Measurements from ENCODE around the gene PCDHB7. TPM values are rescaled to one million over a fixed set of nuclear protein-coding genes. Genes with fewer than 3 reads are reported as not detected.
"Not testable (repeated sequence)": the region's sequence is repeated elsewhere in the genome, so short reads cannot be mapped to it uniquely, and the experiment has no call there.

Gene PCDHB7
- total RNA-seq, 1 donor, result 2.2 TPM

GRCh38 chr5:141175933-141176332, 3.5 kb downstream of the PCDHB7 start:
- Histone ChIP-seq H3K4me3 (ENCODE audit: insufficient read depth, low read length) (no peak overlapping the region), H3K4me2 (ENCODE audit: insufficient read depth, low read length) (no peak overlapping the region), H3K27me3 (ENCODE audit: insufficient read depth, low read length) (no peaks in the 10 kb centered on the region), H3K36me3 (ENCODE audit: insufficient read depth, low read length) (no peaks in the 10 kb centered on the region), H2AFZ (ENCODE audit: low read length) (no peak overlapping the region), H3K9me3 (ENCODE audit: low read depth, low read length) (no peaks in the 10 kb centered on the region), H3K79me2 (ENCODE audit: insufficient read depth, low read length) (no peaks in the 10 kb centered on the region), H4K20me1 (ENCODE audit: insufficient read depth, low read length) (no peaks in the 10 kb centered on the region), H3K27ac (ENCODE audit: low read depth, low read length) (no peak overlapping the region), H3K4me1 (ENCODE audit: insufficient read depth, low read length) (no peaks in the 10 kb centered on the region)
- TF ChIP-seq, protein P1, sequence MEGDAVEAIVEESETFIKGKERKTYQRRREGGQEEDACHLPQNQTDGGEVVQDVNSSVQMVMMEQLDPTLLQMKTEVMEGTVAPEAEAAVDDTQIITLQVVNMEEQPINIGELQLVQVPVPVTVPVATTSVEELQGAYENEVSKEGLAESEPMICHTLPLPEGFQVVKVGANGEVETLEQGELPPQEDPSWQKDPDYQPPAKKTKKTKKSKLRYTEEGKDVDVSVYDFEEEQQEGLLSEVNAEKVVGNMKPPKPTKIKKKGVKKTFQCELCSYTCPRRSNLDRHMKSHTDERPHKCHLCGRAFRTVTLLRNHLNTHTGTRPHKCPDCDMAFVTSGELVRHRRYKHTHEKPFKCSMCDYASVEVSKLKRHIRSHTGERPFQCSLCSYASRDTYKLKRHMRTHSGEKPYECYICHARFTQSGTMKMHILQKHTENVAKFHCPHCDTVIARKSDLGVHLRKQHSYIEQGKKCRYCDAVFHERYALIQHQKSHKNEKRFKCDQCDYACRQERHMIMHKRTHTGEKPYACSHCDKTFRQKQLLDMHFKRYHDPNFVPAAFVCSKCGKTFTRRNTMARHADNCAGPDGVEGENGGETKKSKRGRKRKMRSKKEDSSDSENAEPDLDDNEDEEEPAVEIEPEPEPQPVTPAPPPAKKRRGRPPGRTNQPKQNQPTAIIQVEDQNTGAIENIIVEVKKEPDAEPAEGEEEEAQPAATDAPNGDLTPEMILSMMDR (IDR thresholded peaks at IDR 0.05; ENCODE audit: extremely low read depth, low read depth, low read length), result no peak
- no peak for DNase-seq (ENCODE audit: insufficient read length, low spot score, missing footprints)

DNA sequence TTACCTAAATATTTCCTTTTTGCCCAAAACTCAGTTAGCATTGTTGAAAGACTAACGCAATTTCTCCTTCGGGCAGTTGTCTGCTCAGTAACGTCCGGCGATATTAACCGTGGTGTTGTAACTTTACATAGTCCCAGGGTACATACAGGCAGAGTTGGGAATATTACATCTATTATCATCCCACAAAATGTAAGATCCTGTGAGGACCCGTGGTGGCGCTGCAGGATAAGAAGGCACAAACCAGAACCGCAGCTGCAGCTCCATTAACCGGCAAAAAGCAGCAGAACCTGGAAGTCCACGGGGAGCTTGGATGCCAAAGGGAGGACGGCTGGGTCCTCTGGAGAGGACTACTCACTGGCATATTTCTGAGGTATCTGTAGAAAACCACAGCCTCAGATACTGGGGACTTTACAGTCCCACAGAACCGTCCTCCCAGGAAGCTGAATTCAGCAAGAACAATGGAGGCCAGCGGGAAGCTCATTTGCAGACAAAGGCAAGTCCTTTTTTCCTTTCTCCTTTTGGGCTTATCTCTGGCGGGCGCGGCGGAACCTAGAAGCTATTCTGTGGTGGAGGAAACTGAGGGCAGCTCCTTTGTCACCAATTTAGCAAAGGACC, 5.2 kb downstream of the PCDHB7 start, which contains the start of gene PCDHB8:
PCDHB8 (plus strand) TSS at position 214 of the 615 bp plus-strand sequence; CDS start at position 459, 245 bp downstream.
- H3K4me2 ChIP-seq (ENCODE audit: insufficient read depth, low read length); H4K20me1 ChIP-seq (ENCODE audit: insufficient read depth, low read length); H3K9me3 ChIP-seq (ENCODE audit: low read depth, low read length); H3K4me3 ChIP-seq (ENCODE audit: insufficient read depth, low read length); DNase-seq (ENCODE audit: insufficient read length, low spot score, missing footprints); H2AFZ ChIP-seq (ENCODE audit: low read length); H3K27me3 ChIP-seq (ENCODE audit: insufficient read depth, low read length); H3K79me2 ChIP-seq (ENCODE audit: insufficient read depth, low read length); H3K4me1 ChIP-seq (ENCODE audit: insufficient read depth, low read length); H3K27ac ChIP-seq (ENCODE audit: low read depth, low read length); H3K36me3 ChIP-seq (ENCODE audit: insufficient read depth, low read length): not testable (repeated sequence)
- TF ChIP-seq, protein P1 (IDR thresholded peaks at IDR 0.05; ENCODE audit: extremely low read depth, low read depth, low read length), result peak; percentile 17

DNA sequence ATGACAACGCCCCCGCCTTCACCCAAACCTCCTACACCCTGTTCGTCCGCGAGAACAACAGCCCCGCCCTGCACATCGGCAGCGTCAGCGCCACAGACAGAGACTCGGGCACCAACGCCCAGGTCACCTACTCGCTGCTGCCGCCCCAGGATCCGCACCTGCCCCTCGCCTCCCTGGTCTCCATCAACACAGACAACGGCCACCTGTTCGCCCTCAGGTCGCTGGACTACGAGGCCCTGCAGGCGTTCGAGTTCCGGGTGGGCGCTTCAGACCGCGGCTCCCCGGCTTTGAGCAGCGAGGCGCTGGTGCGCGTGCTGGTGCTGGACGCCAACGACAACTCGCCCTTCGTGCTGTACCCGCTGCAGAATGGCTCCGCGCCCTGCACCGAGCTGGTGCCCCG, 6.9 kb downstream of the PCDHB7 start:
- H3K4me3 ChIP-seq (ENCODE audit: insufficient read depth, low read length); H2AFZ ChIP-seq (ENCODE audit: low read length); H3K27me3 ChIP-seq (ENCODE audit: insufficient read depth, low read length); H3K4me1 ChIP-seq (ENCODE audit: insufficient read depth, low read length); H3K27ac ChIP-seq (ENCODE audit: low read depth, low read length); H3K9me3 ChIP-seq (ENCODE audit: low read depth, low read length); H3K4me2 ChIP-seq (ENCODE audit: insufficient read depth, low read length); H3K36me3 ChIP-seq (ENCODE audit: insufficient read depth, low read length); H3K79me2 ChIP-seq (ENCODE audit: insufficient read depth, low read length); DNase-seq (ENCODE audit: insufficient read length, low spot score, missing footprints); H4K20me1 ChIP-seq (ENCODE audit: insufficient read depth, low read length): not testable (repeated sequence)

DNA sequence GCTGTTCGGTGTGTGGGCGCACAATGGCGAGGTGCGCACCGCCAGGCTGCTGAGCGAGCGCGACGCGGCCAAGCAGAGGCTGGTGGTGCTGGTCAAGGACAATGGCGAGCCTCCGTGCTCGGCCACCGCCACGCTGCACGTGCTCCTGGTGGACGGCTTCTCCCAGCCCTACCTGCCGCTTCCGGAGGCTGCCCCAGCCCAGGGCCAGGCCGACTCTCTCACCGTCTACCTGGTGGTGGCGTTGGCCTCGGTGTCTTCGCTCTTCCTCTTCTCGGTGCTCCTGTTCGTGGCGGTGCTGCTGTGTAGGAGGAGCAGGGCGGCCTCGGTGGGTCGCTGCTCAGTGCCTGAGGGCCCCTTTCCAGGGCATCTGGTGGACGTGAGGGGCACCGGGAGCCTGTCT, 7.4 kb downstream of the PCDHB7 start:
- not testable (repeated sequence) for H3K27ac ChIP-seq (ENCODE audit: low read depth, low read length); H4K20me1 ChIP-seq (ENCODE audit: insufficient read depth, low read length); H3K4me2 ChIP-seq (ENCODE audit: insufficient read depth, low read length); H3K4me3 ChIP-seq (ENCODE audit: insufficient read depth, low read length); H3K27me3 ChIP-seq (ENCODE audit: insufficient read depth, low read length); H3K36me3 ChIP-seq (ENCODE audit: insufficient read depth, low read length); H3K4me1 ChIP-seq (ENCODE audit: insufficient read depth, low read length); H3K9me3 ChIP-seq (ENCODE audit: low read depth, low read length); H2AFZ ChIP-seq (ENCODE audit: low read length); H3K79me2 ChIP-seq (ENCODE audit: insufficient read depth, low read length); DNase-seq (ENCODE audit: insufficient read length, low spot score, missing footprints)

DNA sequence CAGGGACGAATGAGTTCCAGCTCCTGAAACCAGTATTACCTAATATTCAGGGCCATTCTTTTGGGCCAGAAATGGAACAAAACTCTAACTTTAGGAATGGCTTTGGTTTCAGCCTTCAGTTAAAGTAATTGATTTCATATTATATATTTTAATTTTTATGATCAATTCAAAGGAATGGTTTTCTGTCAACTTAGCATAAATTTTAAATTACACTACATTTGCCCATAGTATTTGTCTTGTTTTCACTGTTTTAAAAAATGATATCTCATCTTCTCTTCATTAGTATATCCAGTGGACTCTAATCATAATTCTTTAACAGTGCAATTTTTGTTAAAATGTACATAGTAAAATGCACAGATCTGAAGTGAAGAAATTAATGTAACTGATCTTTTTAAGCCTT, 7.9 kb downstream of the PCDHB7 start:
- H3K79me2 ChIP-seq (ENCODE audit: insufficient read depth, low read length), result no peaks in the 10 kb centered on the region
- H3K4me3 ChIP-seq (ENCODE audit: insufficient read depth, low read length), result no peak overlapping the region
- no peaks in the 10 kb centered on the region for H3K27me3 ChIP-seq (ENCODE audit: insufficient read depth, low read length)
- H2AFZ ChIP-seq (ENCODE audit: low read length), result no peak overlapping the region
- H3K4me2 ChIP-seq (ENCODE audit: insufficient read depth, low read length), result no peak overlapping the region
- H3K27ac ChIP-seq (ENCODE audit: low read depth, low read length), result no peak overlapping the region
- H3K4me1 ChIP-seq (ENCODE audit: insufficient read depth, low read length), result no peaks in the 10 kb centered on the region
- H3K36me3 ChIP-seq (ENCODE audit: insufficient read depth, low read length), result no peaks in the 10 kb centered on the region
- TF ChIP-seq, protein P1 (IDR thresholded peaks at IDR 0.05; ENCODE audit: extremely low read depth, low read depth, low read length), result no peak
- DNase-seq (ENCODE audit: insufficient read length, low spot score, missing footprints), result no peak
- no peaks in the 10 kb centered on the region for H3K9me3 ChIP-seq (ENCODE audit: low read depth, low read length)
- H4K20me1 ChIP-seq (ENCODE audit: insufficient read depth, low read length), result no peaks in the 10 kb centered on the region

All from osteoblast (primary cell).